Activated T-cell treated with anti-CD3 and anti-CD28 coated beads, Interleukin-2, amount 50 U/mL, for 24 hours (primary cell): ENCODE data around the gene CNGA3.
"Not testable (repeated sequence)": the region's sequence is repeated elsewhere in the genome, so short reads cannot be mapped to it uniquely, and the experiment has no call there.

Experiments
- DNase-seq: peaks from one replicate; pipeline ENCODE4 v3.0.0-alpha.2; 2020
- H3K27ac Mint-ChIP-seq: 2 replicates; pipeline ENCODE4 v1.8.0; 2020; ENCODE audit warnings: mild to moderate bottlenecking, mixed read lengths
- H3K27me3 Mint-ChIP-seq: 2 replicates; pipeline ENCODE4 v1.8.0; 2020; ENCODE audit warnings: mixed read lengths
- H3K36me3 Mint-ChIP-seq: 2 replicates; pipeline ENCODE4 v1.8.0; 2020; ENCODE audit warnings: low read depth, mixed read lengths
- H3K4me1 Mint-ChIP-seq: 2 replicates; pipeline ENCODE4 v1.8.0; 2020; ENCODE audit warnings: low read depth, mixed read lengths
- H3K4me3 Mint-ChIP-seq: 2 replicates; pipeline ENCODE4 v1.8.0; 2020; ENCODE audit warnings: mild to moderate bottlenecking, moderate library complexity, mixed read lengths
- H3K9me3 Mint-ChIP-seq: 2 replicates; pipeline ENCODE4 v1.8.0; 2020; ENCODE audit warnings: mixed read lengths

Gene CNGA3

DNA sequence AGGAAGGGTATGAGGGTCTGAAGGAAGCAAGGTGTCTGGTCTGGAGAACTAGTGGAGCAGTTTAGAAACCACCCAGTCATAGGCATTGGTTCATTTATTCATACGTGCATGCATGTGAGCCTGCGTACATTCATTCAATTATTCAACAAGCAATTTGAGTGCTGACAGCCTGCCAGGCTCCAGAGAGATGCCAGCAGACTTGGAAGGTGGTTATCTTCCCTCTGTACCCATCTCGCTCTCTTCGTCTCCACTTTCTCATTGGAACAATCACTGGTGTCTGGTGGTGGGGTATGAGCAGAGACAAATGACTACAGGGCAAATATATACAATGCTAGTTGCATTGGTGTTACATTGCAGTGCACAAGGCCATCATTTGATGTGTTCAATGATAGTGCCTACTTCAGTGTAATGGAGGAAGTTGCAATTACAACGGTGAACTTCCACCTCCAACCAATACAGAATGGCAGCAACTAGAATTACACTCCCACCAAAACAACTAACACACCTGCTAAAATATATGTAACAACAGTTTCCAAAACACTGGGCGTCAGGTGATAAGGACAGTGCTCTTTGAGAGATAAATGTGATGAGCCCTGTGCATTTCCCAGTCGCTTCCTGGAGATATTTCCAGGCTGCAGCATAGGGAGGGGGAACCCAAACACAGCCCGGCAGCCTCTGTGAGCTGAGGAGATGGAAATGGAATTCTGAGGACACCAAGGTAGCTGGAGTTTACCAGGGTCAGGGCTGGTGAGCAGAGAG, 32.6 kb upstream of the CNGA3 start:
- no peaks in the 10 kb centered on the region for H3K36me3 Mint-ChIP-seq
- peaks cover 3% of the 10 kb centered on the region for H3K9me3 Mint-ChIP-seq
- peaks cover 43% of the 10 kb centered on the region for H3K27me3 Mint-ChIP-seq
- DNase-seq = no peak
- H3K27ac Mint-ChIP-seq = no peak overlapping the region
- no peak overlapping the region for H3K4me3 Mint-ChIP-seq
- H3K4me1 Mint-ChIP-seq = no peaks in the 10 kb centered on the region

DNA sequence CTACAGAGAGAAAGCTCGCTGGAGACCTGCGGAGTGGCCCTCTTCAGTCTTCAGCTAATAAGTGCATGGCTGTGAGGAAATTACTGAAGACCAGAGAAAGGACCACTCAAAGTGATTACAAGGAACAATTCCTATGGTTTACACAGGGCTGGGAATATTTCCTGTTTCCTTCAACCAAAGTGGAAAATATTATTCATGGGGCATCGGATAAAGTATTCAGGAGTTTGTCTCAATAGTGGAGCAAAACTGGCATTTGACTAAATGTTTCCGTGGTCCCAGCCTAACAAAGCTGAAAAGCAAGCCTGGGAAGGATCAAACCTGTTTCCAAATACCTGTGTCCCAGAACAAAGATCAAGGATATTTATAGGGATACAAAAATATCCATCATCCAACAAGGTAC, 32.0 kb upstream of the CNGA3 start:
- H3K4me1 Mint-ChIP-seq = no peaks in the 10 kb centered on the region
- no peak for DNase-seq
- no peak overlapping the region for H3K27ac Mint-ChIP-seq
- H3K27me3 Mint-ChIP-seq = peaks cover 40% of the 10 kb centered on the region
- H3K36me3 Mint-ChIP-seq = no peaks in the 10 kb centered on the region
- no peak overlapping the region for H3K4me3 Mint-ChIP-seq
- H3K9me3 Mint-ChIP-seq = peaks cover 3% of the 10 kb centered on the region

DNA sequence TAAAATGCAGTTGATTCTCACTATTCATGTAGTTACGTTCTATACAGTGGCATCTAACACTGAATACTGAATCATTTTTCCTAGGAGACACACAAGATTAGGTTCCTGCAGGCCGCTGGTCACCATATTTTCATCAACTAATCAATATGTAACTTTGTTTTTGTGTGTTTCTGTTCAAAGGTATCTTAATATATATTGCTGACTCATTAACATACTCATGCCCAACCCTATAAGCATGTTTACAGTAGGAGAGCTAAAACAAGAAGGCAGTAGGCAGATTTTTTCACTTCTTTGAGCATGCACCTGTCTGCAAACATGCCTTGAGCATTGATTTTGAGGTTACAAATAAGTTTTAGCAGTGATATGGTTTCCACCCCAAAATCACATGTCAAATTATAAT, 30.3 kb upstream of the CNGA3 start:
- peaks cover 30% of the 10 kb centered on the region for H3K27me3 Mint-ChIP-seq

DNA sequence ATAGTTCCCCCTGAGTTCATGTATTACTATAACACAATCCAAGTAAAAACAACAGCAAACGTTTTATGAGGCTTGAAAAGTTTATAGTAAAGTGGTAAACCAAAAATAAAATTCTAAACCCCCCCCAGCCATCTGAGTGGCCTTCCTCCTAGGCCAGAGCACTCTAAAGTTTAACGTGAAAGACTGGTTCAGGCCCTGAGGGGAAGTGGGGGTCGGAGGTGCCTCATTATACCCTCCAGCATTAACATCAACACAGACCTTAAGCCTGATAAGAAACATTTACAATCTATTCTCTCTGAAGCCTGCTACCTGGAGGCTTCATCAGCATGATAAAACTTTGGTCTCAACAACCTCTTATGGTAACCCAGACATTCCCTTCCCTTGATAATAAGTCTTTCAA, 29.0 kb upstream of the CNGA3 start:
- no peak overlapping the region for H3K27ac Mint-ChIP-seq
- no peaks in the 10 kb centered on the region for H3K36me3 Mint-ChIP-seq
- no peak overlapping the region for H3K4me3 Mint-ChIP-seq
- peaks cover 31% of the 10 kb centered on the region for H3K27me3 Mint-ChIP-seq
- H3K4me1 Mint-ChIP-seq = no peaks in the 10 kb centered on the region
- peaks cover 10% of the 10 kb centered on the region for H3K9me3 Mint-ChIP-seq
- no peak for DNase-seq

More for the DNA sequence above, 30.3 kb upstream of the CNGA3 start:
- Mint-ChIP-seq H3K27ac (no peak overlapping the region), H3K36me3 (no peaks in the 10 kb centered on the region), H3K4me1 (no peaks in the 10 kb centered on the region), H3K9me3 (peaks cover 10% of the 10 kb centered on the region), H3K4me3 (no peak overlapping the region)
- no peak for DNase-seq

DNA sequence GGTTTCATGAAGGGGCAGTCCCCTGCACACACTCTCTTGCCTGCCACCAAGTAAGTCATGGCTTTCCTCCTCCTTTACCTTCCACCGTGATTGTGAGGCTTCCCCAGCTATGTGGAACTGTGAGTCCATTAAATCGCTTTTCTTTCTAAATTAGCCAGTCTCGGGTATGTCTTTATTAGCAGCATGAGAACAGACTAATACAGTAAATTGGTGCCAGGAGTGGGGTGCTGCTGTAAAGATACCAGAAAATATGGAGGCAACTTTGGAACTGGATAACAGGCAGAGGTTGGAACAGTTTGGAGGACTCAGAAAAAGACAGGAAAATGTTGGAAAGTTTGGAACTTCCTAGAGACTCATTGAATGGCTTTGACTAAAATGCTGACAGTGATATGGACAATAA, 26.1 kb upstream of the CNGA3 start:
- DNase-seq, H3K4me3 Mint-ChIP-seq, H3K36me3 Mint-ChIP-seq, H3K27ac Mint-ChIP-seq, H3K4me1 Mint-ChIP-seq: not testable (repeated sequence)
- peaks cover 35% of the 10 kb centered on the region for H3K27me3 Mint-ChIP-seq
- peaks cover 18% of the 10 kb centered on the region for H3K9me3 Mint-ChIP-seq

DNA sequence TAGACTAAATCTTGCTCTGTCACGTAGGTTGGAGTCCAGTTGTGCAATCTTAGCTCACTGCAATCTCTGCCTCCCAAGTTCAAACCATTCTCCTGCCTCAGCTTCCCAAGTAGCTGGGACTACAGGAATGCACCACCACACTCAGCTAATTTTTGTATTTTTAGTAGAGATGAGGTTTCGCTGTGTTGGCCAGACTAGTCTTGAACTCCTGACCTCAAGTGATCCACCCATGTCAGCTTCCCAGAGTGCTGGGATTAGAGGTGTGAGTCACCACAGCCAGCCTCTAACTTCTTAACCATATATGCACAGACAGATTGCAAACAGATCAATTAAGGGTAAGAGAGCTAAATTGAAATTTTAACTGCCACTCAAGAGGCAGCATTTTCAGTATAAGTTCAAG, 22.1 kb upstream of the CNGA3 start:
- Mint-ChIP-seq H3K9me3 (peaks cover 18% of the 10 kb centered on the region), H3K27me3 (peaks cover 24% of the 10 kb centered on the region), H3K4me3 (no peak overlapping the region), H3K36me3 (no peaks in the 10 kb centered on the region), H3K27ac (no peak overlapping the region), H3K4me1 (no peaks in the 10 kb centered on the region)
- DNase-seq = no peak

DNA sequence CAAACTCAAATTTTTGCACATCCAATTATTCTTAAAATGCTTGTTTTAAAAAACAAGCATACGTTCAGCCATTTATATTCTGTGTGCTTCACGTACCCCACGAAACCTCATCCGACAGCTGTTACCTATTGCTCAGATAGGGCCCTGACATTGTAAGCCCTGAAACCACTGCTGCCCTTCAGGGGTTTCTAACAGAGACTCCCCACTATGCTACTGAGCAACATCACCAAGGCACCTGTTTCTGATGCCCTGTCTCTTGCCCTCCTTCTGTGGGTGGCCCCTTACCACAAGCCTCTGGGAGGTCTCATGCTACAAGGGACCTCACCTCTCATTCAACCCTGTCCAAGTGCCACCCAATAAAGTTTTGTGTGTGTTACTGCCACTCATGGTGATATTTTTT, 18.5 kb upstream of the CNGA3 start:
- peaks cover 20% of the 10 kb centered on the region for H3K27me3 Mint-ChIP-seq
- no peaks in the 10 kb centered on the region for H3K4me1 Mint-ChIP-seq
- H3K36me3 Mint-ChIP-seq = no peaks in the 10 kb centered on the region

DNA sequence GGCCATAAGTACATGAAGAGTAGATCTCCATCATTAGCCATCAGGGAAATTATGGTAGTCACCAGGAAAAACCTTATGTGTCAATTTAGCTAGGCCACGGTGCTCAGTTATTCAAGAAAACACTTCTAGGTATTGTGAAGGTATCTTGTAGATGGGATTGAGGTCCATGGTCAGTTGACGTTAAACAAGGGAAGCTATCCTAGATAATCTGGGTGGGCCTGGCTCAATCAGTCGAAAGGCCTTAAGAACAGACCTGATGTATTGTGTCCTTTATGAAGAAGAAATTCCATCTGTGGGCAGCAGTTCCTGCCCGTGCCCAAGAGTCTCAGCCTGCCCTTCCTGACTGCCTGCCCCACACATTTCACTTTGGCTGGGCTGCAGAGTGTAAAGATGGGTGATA, 16.7 kb upstream of the CNGA3 start:
- Mint-ChIP-seq H3K4me1 (no peaks in the 10 kb centered on the region), H3K27me3 (peaks cover 20% of the 10 kb centered on the region), H3K9me3 (peaks cover 4% of the 10 kb centered on the region), H3K36me3 (no peaks in the 10 kb centered on the region), H3K27ac (no peak overlapping the region), H3K4me3 (no peak overlapping the region)
- DNase-seq = no peak

More for the DNA sequence above, 18.5 kb upstream of the CNGA3 start:
- Mint-ChIP-seq H3K27ac (no peak overlapping the region), H3K4me3 (no peak overlapping the region), H3K9me3 (peaks cover 11% of the 10 kb centered on the region)
- no peak for DNase-seq

DNA sequence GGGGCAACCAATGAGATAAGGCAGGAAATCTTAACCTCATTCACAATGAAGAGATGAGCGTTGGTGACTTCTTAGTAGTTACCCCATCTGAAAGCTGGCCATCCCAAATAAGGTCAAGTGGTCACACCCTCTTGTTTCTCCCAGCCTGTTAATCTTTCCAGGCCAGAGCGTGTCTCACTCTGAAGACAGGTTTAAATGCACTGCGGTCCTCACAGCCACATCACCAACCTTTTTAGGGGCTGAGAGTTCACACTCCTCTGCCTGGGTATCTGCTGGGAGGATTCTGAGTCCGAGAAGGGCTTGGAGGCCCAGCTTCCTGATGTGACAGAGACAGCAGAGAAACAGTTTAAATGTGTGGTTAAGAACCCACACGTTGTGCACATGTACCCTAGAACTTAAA, 13.3 kb upstream of the CNGA3 start:
- no peak overlapping the region for H3K27ac Mint-ChIP-seq
- no peaks in the 10 kb centered on the region for H3K36me3 Mint-ChIP-seq
- peaks cover 2% of the 10 kb centered on the region for H3K9me3 Mint-ChIP-seq
- DNase-seq = no peak
- no peaks in the 10 kb centered on the region for H3K4me1 Mint-ChIP-seq
- H3K27me3 Mint-ChIP-seq = peaks cover 25% of the 10 kb centered on the region
- no peak overlapping the region for H3K4me3 Mint-ChIP-seq

DNA sequence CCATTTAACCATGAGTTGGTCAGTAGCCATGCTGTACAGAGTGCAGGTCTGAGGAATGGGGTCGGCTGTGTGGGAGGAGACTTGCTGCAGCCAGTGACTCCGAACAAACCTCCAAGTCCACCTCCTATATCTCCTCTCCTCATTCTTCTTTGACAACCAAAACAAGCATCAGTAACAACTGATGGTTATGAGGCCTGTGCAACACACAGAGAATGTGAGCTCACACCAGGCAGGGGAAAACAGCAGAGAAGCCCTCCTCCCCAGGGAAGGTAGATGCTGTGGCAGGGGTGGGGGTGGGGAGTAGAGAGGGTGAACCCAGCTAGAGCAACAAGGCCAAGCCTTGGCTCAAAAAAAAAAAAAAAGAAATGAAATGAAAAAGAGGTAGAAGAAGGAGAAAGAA, 12.3 kb upstream of the CNGA3 start:
- no peak for DNase-seq
- Mint-ChIP-seq H3K36me3 (no peaks in the 10 kb centered on the region), H3K27ac (no peak overlapping the region), H3K9me3 (no peaks in the 10 kb centered on the region), H3K27me3 (peaks cover 25% of the 10 kb centered on the region), H3K4me1 (no peaks in the 10 kb centered on the region), H3K4me3 (no peak overlapping the region)

DNA sequence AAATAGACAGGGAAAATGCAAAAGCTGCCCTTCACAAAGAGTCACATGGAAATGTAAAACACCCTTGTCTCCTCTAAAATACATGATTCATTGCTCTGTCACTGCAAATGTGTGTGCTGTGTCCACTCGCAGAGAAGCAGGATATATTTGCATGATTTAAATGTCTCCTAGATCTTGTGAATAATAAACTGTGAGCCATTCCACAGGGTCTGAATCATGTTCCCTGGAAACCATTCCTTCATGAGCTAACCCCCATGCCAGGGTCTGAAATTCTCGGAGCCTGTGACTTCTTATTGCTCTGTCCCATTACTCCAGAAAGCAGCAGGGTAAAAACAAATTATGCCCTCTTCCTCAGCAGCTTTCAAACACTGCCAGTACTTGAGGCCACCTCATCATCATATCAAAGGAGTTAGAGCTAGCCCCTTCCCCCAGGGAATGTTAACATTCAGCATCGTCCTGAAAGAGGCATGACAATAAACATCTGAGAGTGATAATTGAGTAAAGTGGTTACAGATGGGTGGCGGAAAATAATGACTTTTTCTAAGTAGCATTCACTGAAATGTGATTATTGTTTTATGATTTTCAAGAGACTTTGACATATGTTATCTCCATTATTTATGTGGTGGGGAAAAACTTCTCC, 11.7 kb upstream of the CNGA3 start:
- H3K27ac Mint-ChIP-seq = no peak overlapping the region
- no peak for DNase-seq
- peaks cover 30% of the 10 kb centered on the region for H3K27me3 Mint-ChIP-seq
- no peaks in the 10 kb centered on the region for H3K9me3 Mint-ChIP-seq
- no peaks in the 10 kb centered on the region for H3K4me1 Mint-ChIP-seq
- H3K36me3 Mint-ChIP-seq = no peaks in the 10 kb centered on the region
- H3K4me3 Mint-ChIP-seq = no peak overlapping the region

DNA sequence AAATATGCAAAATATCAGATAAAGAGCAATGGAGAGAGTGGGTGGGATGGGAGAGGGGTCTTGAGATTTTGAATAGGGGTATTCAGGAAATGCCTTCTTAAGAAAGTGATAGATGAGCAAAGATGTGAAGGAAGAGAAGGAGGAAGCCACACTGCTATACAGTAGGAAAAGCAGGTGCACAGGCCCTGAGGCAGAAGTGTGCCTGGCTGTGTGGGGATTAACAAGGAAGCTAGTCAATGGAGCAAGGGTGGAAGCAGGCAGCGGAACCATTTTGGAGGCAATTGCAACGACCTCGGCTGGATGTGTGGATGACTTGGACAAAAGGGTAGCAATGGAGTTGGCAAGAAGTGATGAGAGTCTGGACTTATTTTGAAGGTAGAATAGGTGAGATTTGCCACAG, 11.0 kb upstream of the CNGA3 start:
- Mint-ChIP-seq H3K36me3 (no peaks in the 10 kb centered on the region), H3K27ac (no peak overlapping the region), H3K27me3 (peaks cover 29% of the 10 kb centered on the region), H3K4me1 (no peaks in the 10 kb centered on the region), H3K9me3 (no peaks in the 10 kb centered on the region), H3K4me3 (no peak overlapping the region)
- no peak for DNase-seq

DNA sequence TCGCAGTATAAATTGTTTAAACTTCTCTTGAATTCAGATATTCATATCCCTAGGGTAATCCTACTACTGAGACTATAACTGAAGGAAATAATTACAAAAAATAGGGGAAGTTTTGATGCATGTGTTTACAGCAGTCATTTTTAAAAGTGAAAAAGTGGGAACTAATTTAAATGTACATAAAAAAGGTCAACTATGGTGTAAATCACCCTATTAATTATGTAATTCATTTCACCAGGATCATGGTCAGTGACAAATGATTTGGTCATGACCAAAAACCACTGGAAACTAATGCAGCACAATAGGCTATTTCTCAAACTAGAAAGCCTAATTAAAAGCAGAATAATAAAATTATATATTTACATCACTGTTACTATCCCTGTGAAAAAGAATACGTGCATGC, 5.0 kb upstream of the CNGA3 start:
- H3K27me3 Mint-ChIP-seq = peaks cover 47% of the 10 kb centered on the region
- no peak for DNase-seq
- H3K9me3 Mint-ChIP-seq = no peaks in the 10 kb centered on the region
- H3K27ac Mint-ChIP-seq = no peak overlapping the region
- H3K36me3 Mint-ChIP-seq = no peaks in the 10 kb centered on the region
- peaks cover 4% of the 10 kb centered on the region for H3K4me1 Mint-ChIP-seq
- no peak overlapping the region for H3K4me3 Mint-ChIP-seq

DNA sequence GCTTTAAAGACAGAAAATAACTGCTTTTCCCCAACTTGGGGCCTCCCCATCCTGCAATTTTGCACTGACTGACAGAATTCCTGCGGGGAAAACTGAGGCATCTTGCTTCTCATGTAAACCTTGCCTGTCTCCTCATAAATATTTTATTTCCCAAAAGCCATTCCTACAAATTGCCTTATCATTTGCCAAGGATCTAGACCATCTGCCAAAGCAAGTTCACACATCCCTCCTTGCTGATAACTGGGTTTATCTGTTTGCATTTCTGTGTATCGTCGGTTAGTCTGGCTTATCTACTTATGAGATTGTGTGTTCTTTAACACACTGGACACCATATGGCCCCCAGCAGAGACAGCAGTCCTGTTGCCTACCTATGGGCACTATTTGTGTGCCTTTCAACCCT, 3.0 kb upstream of the CNGA3 start:
- H3K27me3 Mint-ChIP-seq = peaks cover 65% of the 10 kb centered on the region
- no peak overlapping the region for H3K4me3 Mint-ChIP-seq
- no peaks in the 10 kb centered on the region for H3K36me3 Mint-ChIP-seq
- H3K9me3 Mint-ChIP-seq = no peaks in the 10 kb centered on the region
- peaks cover 13% of the 10 kb centered on the region for H3K4me1 Mint-ChIP-seq
- no peak for DNase-seq
- no peak overlapping the region for H3K27ac Mint-ChIP-seq

DNA sequence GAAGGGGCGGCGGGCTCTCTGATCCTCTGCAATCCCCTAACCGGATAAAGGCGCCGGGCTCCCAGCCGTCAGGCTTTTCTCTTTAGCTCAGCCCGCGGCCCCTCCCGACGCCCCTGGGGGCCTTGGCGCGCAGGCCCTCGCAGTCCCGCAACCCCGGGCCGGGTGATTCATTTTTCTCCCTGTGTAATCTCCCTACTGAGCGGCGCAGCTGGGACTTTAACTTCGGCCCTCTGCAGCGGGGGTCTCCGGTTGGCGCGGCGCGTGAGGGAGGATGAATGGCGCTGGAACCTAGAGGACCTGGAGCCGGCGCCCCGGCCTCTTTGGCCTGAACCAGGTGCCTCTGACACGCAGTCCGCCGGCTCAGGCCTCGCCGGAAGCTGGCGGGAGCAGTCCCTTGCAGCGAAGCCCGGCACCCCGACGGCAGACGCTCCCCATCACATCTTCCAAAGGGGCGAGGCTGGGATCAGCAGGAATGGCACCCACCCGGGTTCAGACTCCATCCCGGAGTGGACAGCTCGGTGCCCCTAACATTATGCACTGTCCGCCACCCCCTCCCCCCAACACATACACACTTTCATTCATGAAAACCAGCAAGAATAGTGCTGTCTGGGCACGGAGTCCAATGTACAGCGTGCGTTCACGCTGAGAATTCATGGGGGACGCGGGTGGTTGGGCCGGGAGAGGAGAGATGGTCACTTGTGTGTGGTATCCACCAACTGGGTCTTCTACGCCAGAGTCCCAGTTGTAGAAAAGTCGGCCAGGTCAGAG, 1.2 kb downstream of the CNGA3 start:
- Mint-ChIP-seq H3K4me3 (no peak overlapping the region), H3K9me3 (no peaks in the 10 kb centered on the region), H3K27me3 (peaks cover 83% of the 10 kb centered on the region), H3K4me1 (peaks cover 13% of the 10 kb centered on the region), H3K27ac (no peak overlapping the region), H3K36me3 (no peaks in the 10 kb centered on the region)
- DNase-seq = no peak
